HEK293 (cell line): Measurements from ENCODE around the gene KLLN.

Experiments used
- CTCF ChIA-PET: fragments of 350-600 bp; formaldehyde crosslinking; extraction: SDS; loops from one replicate; lab custom pipeline; 2021; ENCODE audit warnings: antibody characterized with exemption; lab: Yijun Ruan, JAX
- POLR2A ChIA-PET: fragments of 300-600 bp; formaldehyde crosslinking; extraction: SDS; loops from one replicate; lab custom pipeline; 2020; ENCODE audit warnings: antibody characterized with exemption, inconsistent platforms; lab: Yijun Ruan, JAX
- H3K27ac ChIP-seq: fragments of 200-500 bp; sonication (Bioruptor generic); 2 replicates; pipeline ENCODE4 v1.5.1; 2014; ENCODE audit warnings: low read depth, low read length, control low read depth, inconsistent platforms; ENCODE audit errors: extremely low read depth
- H3K36me3 ChIP-seq, 2 experiments: fragments of 200-500 bp in 1 of 2; sonication (Bioruptor generic) in 1 of 2; 1 replicate in 1 of 2; 2 replicates in 1 of 2; pipeline ENCODE4 v1.5.1; 2014 to 2017; ENCODE audit warnings: inconsistent platforms in 2 of 2, low read length in 2 of 2; ENCODE audit not compliant: control insufficient read depth in 2 of 2, insufficient read depth in 1 of 2
- H3K4me1 ChIP-seq: fragments of 200-500 bp; sonication (Bioruptor generic); 2 replicates; pipeline ENCODE4 v1.5.1; 2014; ENCODE audit warnings: mild to moderate bottlenecking, low read length, inconsistent platforms; ENCODE audit not compliant: control insufficient read depth, insufficient read depth
- H3K4me3 ChIP-seq: 2 replicates; pipeline ENCODE4 v1.5.1; 2011; ENCODE audit warnings: low read depth, mild to moderate bottlenecking, control low read depth, low read length, moderate library complexity
- H3K9me3 ChIP-seq: fragments of 200-500 bp; sonication (Bioruptor generic); 2 replicates; pipeline ENCODE4 v1.5.1; 2014; ENCODE audit warnings: low read depth, low read length, inconsistent platforms; ENCODE audit not compliant: control insufficient read depth, insufficient read depth
- BCL11A ChIP-seq: fragments of 450-650 bp; formaldehyde crosslinking; IDR thresholded peaks from 2 replicates; pipeline ENCODE4 v1.5.1; 2016; ENCODE audit warnings: low read depth, missing biosample characterization, missing genetic modification characterization
- MZF1 ChIP-seq: fragments of 450-650 bp; formaldehyde crosslinking; IDR thresholded peaks from 2 replicates; pipeline ENCODE4 v1.5.1; 2017; ENCODE audit warnings: missing biosample characterization, missing genetic modification characterization, borderline replicate concordance
- SCRT2 ChIP-seq: fragments of 450-650 bp; formaldehyde crosslinking; IDR thresholded peaks from 2 replicates; pipeline ENCODE4 v1.5.1; 2016; ENCODE audit warnings: missing biosample characterization, missing genetic modification characterization
- TRIM28 ChIP-seq: IDR thresholded peaks from 2 replicates; pipeline ENCODE4 v1.6.1; 2011; ENCODE audit warnings: low read length, control low read depth, borderline replicate concordance
- ZBTB1 ChIP-seq: fragments of 450-650 bp; formaldehyde crosslinking; IDR thresholded peaks from 2 replicates; pipeline ENCODE4 v1.5.1; 2016; ENCODE audit warnings: missing biosample characterization, missing genetic modification characterization
- ZNF121 ChIP-seq: fragments of 450-650 bp; formaldehyde crosslinking; IDR thresholded peaks from 2 replicates; pipeline ENCODE4 v1.5.1; 2016; ENCODE audit warnings: missing biosample characterization, missing genetic modification characterization
- ZNF302 ChIP-seq: fragments of 450-650 bp; formaldehyde crosslinking; IDR thresholded peaks from 2 replicates; pipeline ENCODE4 v1.5.1; 2016; ENCODE audit warnings: missing biosample characterization, missing genetic modification characterization, low read depth
- ZNF335 ChIP-seq: fragments of 450-650 bp; formaldehyde crosslinking; conservative IDR thresholded peaks from 2 replicates; pipeline ENCODE4 v1.5.1; 2016; ENCODE audit warnings: missing biosample characterization, missing genetic modification characterization
- ZNF433 ChIP-seq: fragments of 450-650 bp; formaldehyde crosslinking; IDR thresholded peaks from 2 replicates; pipeline ENCODE4 v1.5.1; 2016; ENCODE audit warnings: missing biosample characterization, missing genetic modification characterization, low read depth
- ZNF473 ChIP-seq: fragments of 450-650 bp; formaldehyde crosslinking; IDR thresholded peaks from 2 replicates; pipeline ENCODE4 v1.5.1; 2017; ENCODE audit warnings: missing biosample characterization, missing genetic modification characterization
- TF ChIP-seq, protein P1 (sequence below): fragments of 450-650 bp; formaldehyde crosslinking; IDR thresholded peaks from 2 replicates; pipeline ENCODE4 v1.5.1; 2016; ENCODE audit warnings: missing biosample characterization, missing genetic modification characterization
- TF ChIP-seq, protein P2 (sequence below): fragments of 450-650 bp; formaldehyde crosslinking; IDR thresholded peaks from 2 replicates; pipeline ENCODE4 v1.5.1; 2017; ENCODE audit warnings: missing biosample characterization, missing genetic modification characterization
- TF ChIP-seq, protein P3 (sequence below): fragments of 450-650 bp; formaldehyde crosslinking; IDR thresholded peaks from 2 replicates; pipeline ENCODE4 v1.5.1; 2016; ENCODE audit warnings: missing biosample characterization, missing genetic modification characterization, low read depth
- TF ChIP-seq, protein P4 (sequence below): fragments of 450-650 bp; formaldehyde crosslinking; conservative IDR thresholded peaks from 2 replicates; pipeline ENCODE4 v1.5.1; 2016; ENCODE audit warnings: low read depth, missing biosample characterization, missing genetic modification characterization

The KLLN gene

DNA sequence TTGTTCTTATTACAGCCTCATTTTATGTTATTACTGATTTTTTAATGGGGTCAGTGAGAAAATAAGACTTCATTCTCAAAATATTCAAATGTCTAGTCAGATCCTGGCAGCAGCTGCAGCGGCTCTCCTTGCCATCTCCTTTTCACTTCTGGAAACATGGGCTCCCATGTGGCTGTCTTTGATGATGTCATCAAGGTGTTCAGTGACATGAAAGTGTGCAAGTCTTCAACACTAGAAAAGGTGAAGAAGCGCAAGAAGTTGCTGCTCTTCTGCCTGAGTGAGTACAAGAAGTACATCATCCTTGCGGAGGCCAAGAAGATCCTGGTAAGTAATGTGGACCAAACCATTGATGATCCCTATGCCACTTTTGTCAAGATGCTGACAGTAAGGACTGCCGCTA lies 19.6 kb downstream of the KLLN start:
- CTCF ChIA-PET = no interaction called here

DNA sequence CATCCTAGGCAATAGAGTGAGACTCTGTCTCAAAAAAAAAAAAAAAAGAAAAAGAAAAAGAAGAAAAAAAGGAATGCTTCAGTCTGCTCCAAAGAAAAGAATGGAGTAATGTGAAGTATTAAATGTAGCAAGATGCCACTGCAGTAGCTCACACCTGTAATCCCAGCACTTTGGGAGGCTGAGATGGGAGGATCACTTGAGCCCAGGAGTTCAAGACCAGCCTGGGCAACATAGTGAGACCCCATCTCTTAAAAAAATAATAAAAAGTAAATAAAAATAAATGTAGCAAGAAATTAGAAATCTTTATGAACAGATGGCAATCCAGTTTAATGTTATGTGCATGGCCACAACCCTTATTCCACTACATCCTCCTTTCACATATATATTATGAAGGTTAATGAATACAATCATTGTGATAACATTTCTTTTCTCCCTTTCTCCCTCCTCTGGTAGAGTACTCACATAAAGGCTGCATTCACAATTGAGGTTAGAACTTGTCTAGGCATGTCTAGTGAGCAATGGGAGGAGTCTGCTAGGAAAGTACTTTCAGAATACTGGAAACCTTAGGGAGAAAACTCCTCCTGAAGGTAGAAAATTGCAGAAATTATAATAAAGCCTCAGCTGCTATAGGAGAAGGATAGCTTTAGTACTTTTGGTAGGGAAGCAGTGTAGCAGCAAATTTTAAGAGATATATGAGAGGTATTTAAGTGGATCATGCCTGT lies 20.4 kb downstream of the KLLN start:
- no peak for TF ChIP-seq TRIM28
- TF ChIP-seq ZNF121 (tag by site-specific recombination) = peak; percentile 93
- TF ChIP-seq, protein P1, sequence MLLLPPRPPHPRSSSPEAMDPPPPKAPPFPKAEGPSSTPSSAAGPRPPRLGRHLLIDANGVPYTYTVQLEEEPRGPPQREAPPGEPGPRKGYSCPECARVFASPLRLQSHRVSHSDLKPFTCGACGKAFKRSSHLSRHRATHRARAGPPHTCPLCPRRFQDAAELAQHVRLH = peak; percentile 41; the same call in 1 of the 2 replicates
- no peak for TF ChIP-seq ZNF433 (tag by site-specific recombination)
- no peak for TF ChIP-seq MZF1 (tag by site-specific recombination)
- TF ChIP-seq SCRT2 = no peak
- TF ChIP-seq ZNF335 (tag by site-specific recombination) = no peak
- TF ChIP-seq ZNF473 (tag by site-specific recombination) = no peak
- no peak for TF ChIP-seq ZBTB1 (tag by site-specific recombination)
- TF ChIP-seq BCL11A (tag by site-specific recombination) = no peak
- TF ChIP-seq, protein P2, sequence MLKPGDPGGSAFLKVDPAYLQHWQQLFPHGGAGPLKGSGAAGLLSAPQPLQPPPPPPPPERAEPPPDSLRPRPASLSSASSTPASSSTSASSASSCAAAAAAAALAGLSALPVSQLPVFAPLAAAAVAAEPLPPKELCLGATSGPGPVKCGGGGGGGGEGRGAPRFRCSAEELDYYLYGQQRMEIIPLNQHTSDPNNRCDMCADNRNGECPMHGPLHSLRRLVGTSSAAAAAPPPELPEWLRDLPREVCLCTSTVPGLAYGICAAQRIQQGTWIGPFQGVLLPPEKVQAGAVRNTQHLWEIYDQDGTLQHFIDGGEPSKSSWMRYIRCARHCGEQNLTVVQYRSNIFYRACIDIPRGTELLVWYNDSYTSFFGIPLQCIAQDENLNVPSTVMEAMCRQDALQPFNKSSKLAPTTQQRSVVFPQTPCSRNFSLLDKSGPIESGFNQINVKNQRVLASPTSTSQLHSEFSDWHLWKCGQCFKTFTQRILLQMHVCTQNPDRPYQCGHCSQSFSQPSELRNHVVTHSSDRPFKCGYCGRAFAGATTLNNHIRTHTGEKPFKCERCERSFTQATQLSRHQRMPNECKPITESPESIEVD = peak; percentile 66
- Histone ChIP-seq H3K9me3 (no peaks in the 10 kb centered on the region), H3K4me3 (no peak overlapping the region), H3K4me1 (peaks cover 7% of the 10 kb centered on the region), H3K36me3 (no peaks in the 10 kb centered on the region), H3K27ac (no peak overlapping the region)
- POLR2A ChIA-PET = interaction anchor here (0.7 to 0.9 kb wide), 2 partner anchors 28 to 34 kb away, joined by 3 read pairs; no protein-coding TSS in a partner anchor
- CTCF ChIA-PET = no interaction called here

More for the DNA sequence above, 19.6 kb downstream of the KLLN start:
- H3K27ac ChIP-seq = no peak overlapping the region
- TF ChIP-seq, protein P3, sequence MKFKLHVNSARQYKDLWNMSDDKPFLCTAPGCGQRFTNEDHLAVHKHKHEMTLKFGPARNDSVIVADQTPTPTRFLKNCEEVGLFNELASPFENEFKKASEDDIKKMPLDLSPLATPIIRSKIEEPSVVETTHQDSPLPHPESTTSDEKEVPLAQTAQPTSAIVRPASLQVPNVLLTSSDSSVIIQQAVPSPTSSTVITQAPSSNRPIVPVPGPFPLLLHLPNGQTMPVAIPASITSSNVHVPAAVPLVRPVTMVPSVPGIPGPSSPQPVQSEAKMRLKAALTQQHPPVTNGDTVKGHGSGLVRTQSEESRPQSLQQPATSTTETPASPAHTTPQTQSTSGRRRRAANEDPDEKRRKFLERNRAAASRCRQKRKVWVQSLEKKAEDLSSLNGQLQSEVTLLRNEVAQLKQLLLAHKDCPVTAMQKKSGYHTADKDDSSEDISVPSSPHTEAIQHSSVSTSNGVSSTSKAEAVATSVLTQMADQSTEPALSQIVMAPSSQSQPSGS (tag by site-specific recombination) = peak; percentile 84
- no peak for TF ChIP-seq ZNF302 (tag by site-specific recombination)
- TF ChIP-seq, protein P4, sequence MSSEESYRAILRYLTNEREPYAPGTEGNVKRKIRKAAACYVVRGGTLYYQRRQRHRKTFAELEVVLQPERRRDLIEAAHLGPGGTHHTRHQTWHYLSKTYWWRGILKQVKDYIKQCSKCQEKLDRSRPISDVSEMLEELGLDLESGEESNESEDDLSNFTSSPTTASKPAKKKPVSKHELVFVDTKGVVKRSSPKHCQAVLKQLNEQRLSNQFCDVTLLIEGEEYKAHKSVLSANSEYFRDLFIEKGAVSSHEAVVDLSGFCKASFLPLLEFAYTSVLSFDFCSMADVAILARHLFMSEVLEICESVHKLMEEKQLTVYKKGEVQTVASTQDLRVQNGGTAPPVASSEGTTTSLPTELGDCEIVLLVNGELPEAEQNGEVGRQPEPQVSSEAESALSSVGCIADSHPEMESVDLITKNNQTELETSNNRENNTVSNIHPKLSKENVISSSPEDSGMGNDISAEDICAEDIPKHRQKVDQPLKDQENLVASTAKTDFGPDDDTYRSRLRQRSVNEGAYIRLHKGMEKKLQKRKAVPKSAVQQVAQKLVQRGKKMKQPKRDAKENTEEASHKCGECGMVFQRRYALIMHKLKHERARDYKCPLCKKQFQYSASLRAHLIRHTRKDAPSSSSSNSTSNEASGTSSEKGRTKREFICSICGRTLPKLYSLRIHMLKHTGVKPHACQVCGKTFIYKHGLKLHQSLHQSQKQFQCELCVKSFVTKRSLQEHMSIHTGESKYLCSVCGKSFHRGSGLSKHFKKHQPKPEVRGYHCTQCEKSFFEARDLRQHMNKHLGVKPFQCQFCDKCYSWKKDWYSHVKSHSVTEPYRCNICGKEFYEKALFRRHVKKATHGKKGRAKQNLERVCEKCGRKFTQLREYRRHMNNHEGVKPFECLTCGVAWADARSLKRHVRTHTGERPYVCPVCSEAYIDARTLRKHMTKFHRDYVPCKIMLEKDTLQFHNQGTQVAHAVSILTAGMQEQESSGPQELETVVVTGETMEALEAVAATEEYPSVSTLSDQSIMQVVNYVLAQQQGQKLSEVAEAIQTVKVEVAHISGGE = no peak
- no peaks in the 10 kb centered on the region for H3K9me3 ChIP-seq
- POLR2A ChIA-PET = no interaction called here
- peaks cover 10% of the 10 kb centered on the region for H3K4me1 ChIP-seq
- H3K36me3 ChIP-seq = no peaks in the 10 kb centered on the region
- no peak overlapping the region for H3K4me3 ChIP-seq
